ENCODE data around the gene COPZ2.

- TF ChIP-seq ZNF2 (tag by site-specific recombination; IDR thresholded peaks at IDR 0.05) (no peak), CTCF (tag by site-specific recombination; IDR thresholded peaks at IDR 0.05) (peak; percentile 23; the same call in 1 of the 2 replicates), ZNF48 (tag by site-specific recombination; IDR thresholded peaks at IDR 0.05) (no peak)
Measured at GRCh38 chr17:48074322-48075081, 36.9 kb upstream of the COPZ2 start.
